ENCODE measurements around the gene WDR74. TPM values are rescaled to one million over a fixed set of nuclear protein-coding genes. Genes with fewer than 3 reads are reported as not detected.

Gene WDR74
- total RNA-seq, 1 experiment from 2014 or later, result 110 TPM

GRCh38 chr11:62880803-62881578 lies 41.6 kb upstream of the WDR74 start, which contains the start of gene SLC3A2 (continued):
- no peak for TF ChIP-seq ZBTB43 (CRISPR knock-in tag; IDR thresholded peaks at IDR 0.05)
- peak; percentile 42; the same call in 1 of the 2 replicates for TF ChIP-seq PRDM15 (CRISPR knock-in tag; IDR thresholded peaks at IDR 0.05)
- TF ChIP-seq ARID4B (CRISPR knock-in tag; IDR thresholded peaks at IDR 0.05; ENCODE audit: borderline replicate concordance), result peak; percentile 68; the same call in 1 of the 2 replicates
- 0 out of 2 replicates have a peak, but pooled peaks have one; percentile 42 for TF ChIP-seq IRF1 (CRISPR knock-in tag; IDR thresholded peaks at IDR 0.05)
- TF ChIP-seq ESRRA (CRISPR knock-in tag; IDR thresholded peaks at IDR 0.05; ENCODE audit: borderline replicate concordance), result no peak
- no peak for TF ChIP-seq GTF2I (CRISPR knock-in tag; conservative IDR thresholded peaks at IDR 0.05)
- TF ChIP-seq ZSCAN18 (CRISPR knock-in tag; IDR thresholded peaks at IDR 0.05), result no peak

GRCh38 chr11:62880231-62880802 lies 40.9 kb upstream of the WDR74 start:
- CTCF ChIA-PET, result interaction anchor here (1.0 to 1.7 kb wide), 4 partner anchors 18 to 153 kb away, joined by 4 to 14 read pairs (median 6); partner anchors contain the start of genes HNRNPUL2 and TMEM179B
- peak overlapping the region; percentile 99 for H3K4me3 Mint-ChIP-seq
- ATAC-seq (peak; percentile 9), DNase-seq (ENCODE audit: low spot score) (no peak)
- H3K9me3 Mint-ChIP-seq, result no peaks in the 10 kb centered on the region
- POLR2A ChIA-PET, result interaction anchor here (1.2 to 3.8 kb wide), 9 partner anchors 9 to 153 kb away, joined by 3 to 44 read pairs (median 7); partner anchors contain the start of genes HNRNPUL2, STX5, TMEM179B and TTC9C
- peaks cover 49% of the 10 kb centered on the region for H3K4me1 Mint-ChIP-seq
- peaks cover 3% of the 10 kb centered on the region; the same call in 1 of the 2 replicates for H3K27me3 Mint-ChIP-seq (ENCODE audit: low read depth)
- peak overlapping the region; percentile 100 for H3K27ac Mint-ChIP-seq
- H3K36me3 Mint-ChIP-seq, result peaks cover 62% of the 10 kb centered on the region
- TF ChIP-seq RELA (CRISPR knock-in tag; IDR thresholded peaks at IDR 0.05; ENCODE audit: borderline replicate concordance), result no peak
- TF ChIP-seq RORB (CRISPR knock-in tag; IDR thresholded peaks at IDR 0.05), result no peak
- no peak for TF ChIP-seq CREM (CRISPR knock-in tag; IDR thresholded peaks at IDR 0.05)
- no peak for TF ChIP-seq NR3C1 (CRISPR knock-in tag; conservative IDR thresholded peaks at IDR 0.05; ENCODE audit: low read depth)
- no peak for TF ChIP-seq HMGXB4 (CRISPR knock-in tag; IDR thresholded peaks at IDR 0.05)
- no peak for TF ChIP-seq MLX (CRISPR knock-in tag; IDR thresholded peaks at IDR 0.05)
- no peak for TF ChIP-seq ZSCAN18 (CRISPR knock-in tag; IDR thresholded peaks at IDR 0.05)
- no peak for TF ChIP-seq USF2 (CRISPR knock-in tag; IDR thresholded peaks at IDR 0.05)
- TF ChIP-seq NFYB (CRISPR knock-in tag; conservative IDR thresholded peaks at IDR 0.05; ENCODE audit: low read depth), result no peak

All from WTC11 (cell line).